ENCODE data around the gene MEGF11.
A peak's percentile ranks its signal among the peaks of the same experiment; 100 is the strongest.

Gene MEGF11

DNA sequence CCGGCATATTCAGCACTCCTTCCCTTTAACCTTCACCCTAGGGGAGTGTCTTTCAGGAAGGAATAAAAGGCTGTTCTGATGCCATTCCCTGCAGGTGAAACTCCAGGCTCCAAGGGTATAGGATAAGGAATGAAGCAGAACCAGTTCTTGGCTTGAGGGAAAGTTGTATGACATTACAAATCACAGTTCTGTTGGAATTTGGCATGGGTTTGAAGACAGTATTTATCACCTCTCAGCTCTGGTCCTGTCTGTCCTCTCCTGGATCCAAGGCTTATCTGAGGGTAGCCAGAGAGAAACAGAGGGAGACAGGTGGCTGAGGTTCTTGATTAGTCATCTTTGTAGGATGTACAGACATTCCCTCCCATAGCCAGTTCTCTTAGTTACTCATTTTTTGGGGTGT lies 347.2 kb downstream of the MEGF11 start:
- no peak overlapping the region for H3K9ac ChIP-seq (ENCODE audit: low read length)
- H3K36me3 ChIP-seq (replicated peaks; ENCODE audit: low read depth, low read length) = peaks cover 19% of the 10 kb centered on the region
- TF ChIP-seq EZH2phosphoT487 (IDR thresholded peaks at IDR 0.05; ENCODE audit: low read depth) = no peak
- TF ChIP-seq, protein P1, sequence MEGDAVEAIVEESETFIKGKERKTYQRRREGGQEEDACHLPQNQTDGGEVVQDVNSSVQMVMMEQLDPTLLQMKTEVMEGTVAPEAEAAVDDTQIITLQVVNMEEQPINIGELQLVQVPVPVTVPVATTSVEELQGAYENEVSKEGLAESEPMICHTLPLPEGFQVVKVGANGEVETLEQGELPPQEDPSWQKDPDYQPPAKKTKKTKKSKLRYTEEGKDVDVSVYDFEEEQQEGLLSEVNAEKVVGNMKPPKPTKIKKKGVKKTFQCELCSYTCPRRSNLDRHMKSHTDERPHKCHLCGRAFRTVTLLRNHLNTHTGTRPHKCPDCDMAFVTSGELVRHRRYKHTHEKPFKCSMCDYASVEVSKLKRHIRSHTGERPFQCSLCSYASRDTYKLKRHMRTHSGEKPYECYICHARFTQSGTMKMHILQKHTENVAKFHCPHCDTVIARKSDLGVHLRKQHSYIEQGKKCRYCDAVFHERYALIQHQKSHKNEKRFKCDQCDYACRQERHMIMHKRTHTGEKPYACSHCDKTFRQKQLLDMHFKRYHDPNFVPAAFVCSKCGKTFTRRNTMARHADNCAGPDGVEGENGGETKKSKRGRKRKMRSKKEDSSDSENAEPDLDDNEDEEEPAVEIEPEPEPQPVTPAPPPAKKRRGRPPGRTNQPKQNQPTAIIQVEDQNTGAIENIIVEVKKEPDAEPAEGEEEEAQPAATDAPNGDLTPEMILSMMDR (IDR thresholded peaks at IDR 0.05; ENCODE audit: low read depth, low read length) = no peak
- H3K4me2 ChIP-seq (ENCODE audit: low read length) = no peak overlapping the region
- peaks cover 31% of the 10 kb centered on the region for H3K4me1 ChIP-seq (ENCODE audit: low read length)
- H2AFZ ChIP-seq (ENCODE audit: low read depth, low read length) = no peak overlapping the region
- H3K27me3 ChIP-seq (ENCODE audit: low read depth, low read length) = no peaks in the 10 kb centered on the region
- H3K9me3 ChIP-seq (ENCODE audit: insufficient read depth, low read length) = no peaks in the 10 kb centered on the region
- H4K20me1 ChIP-seq (ENCODE audit: insufficient read depth, low read length) = peaks cover 14% of the 10 kb centered on the region; the same call in 1 of the 2 replicates
- H3K4me3 ChIP-seq (ENCODE audit: low read length) = no peak overlapping the region
- H3K79me2 ChIP-seq (ENCODE audit: low read length) = no peaks in the 10 kb centered on the region
- H3K27ac ChIP-seq (ENCODE audit: low read length) = no peak overlapping the region

DNA sequence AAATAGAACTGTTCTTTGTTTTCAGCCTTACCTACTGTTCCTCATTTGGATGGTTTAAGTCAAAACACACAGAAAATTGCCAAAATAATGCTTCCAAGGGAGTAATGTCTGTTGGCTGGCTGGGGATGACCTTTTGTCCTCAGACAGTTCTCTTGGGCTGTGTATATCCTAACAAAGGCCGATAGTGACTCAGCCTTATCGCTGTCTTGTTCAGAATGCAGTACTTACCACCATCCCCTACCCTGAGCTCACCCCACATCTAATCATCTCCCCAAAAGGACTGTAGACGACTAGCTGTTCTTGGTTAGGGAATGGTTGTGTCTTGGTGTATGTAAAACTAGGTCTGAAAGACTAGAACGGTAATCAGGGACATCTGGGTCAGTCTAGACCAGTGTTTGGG lies 349.2 kb downstream of the MEGF11 start:
- Histone ChIP-seq H3K79me2 (ENCODE audit: low read length) (no peaks in the 10 kb centered on the region), H3K27ac (ENCODE audit: low read length) (no peak overlapping the region), H3K4me3 (ENCODE audit: low read length) (no peak overlapping the region)

DNA sequence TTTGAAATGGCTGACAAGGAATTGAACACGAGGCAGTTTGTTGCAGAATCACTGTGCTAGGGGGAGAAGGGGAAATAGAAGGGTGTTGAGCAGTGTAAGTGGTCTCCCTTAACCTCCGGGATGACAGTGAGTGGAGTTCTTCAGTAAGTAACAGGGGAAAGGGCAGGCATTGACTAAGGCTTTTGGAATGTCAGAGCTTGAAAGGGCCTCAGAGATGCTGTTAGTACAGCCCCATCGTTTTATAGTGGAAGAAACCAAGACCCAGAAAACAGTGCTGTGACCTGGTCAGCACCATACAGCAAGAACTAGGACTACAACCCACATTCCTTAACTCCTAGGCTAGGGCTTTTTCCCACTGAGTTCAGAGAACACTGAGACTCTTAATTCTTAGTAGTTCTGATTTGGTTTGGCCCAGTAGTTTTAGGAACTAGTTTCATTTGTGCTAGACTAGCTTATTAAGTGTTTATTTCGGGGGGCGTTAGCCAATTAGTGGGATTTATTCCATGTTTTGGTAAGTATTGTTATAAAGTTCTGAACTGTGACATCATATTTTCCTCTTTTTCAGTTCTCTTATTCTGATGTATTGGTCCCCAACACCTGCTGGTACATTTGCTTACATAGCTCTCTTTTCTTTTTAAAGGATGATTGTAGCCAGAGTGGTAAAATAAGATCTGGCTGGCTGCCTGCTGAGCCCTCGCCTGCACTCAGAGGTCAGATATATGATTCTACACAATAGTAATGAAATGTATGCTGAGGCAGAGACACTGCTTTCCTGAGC lies 350.1 kb downstream of the MEGF11 start:
- Histone ChIP-seq H3K27ac (ENCODE audit: low read length) (0 out of 2 replicates have a peak overlapping the region, but pooled peaks have one; percentile 1), H3K36me3 (replicated peaks; ENCODE audit: low read depth, low read length) (peaks cover 25% of the 10 kb centered on the region)

More for the DNA sequence above, 349.2 kb downstream of the MEGF11 start:
- Histone ChIP-seq H3K4me1 (ENCODE audit: low read length) (peaks cover 32% of the 10 kb centered on the region), H3K36me3 (replicated peaks; ENCODE audit: low read depth, low read length) (peaks cover 22% of the 10 kb centered on the region), H3K4me2 (ENCODE audit: low read length) (peak overlapping the region; percentile 35; the same call in 1 of the 2 replicates), H4K20me1 (ENCODE audit: insufficient read depth, low read length) (peaks cover 7% of the 10 kb centered on the region; the same call in 1 of the 2 replicates), H3K27me3 (ENCODE audit: low read depth, low read length) (no peaks in the 10 kb centered on the region), H3K9me3 (ENCODE audit: insufficient read depth, low read length) (no peaks in the 10 kb centered on the region), H3K9ac (ENCODE audit: low read length) (no peak overlapping the region), H2AFZ (ENCODE audit: low read depth, low read length) (no peak overlapping the region)
- TF ChIP-seq, protein P1 (IDR thresholded peaks at IDR 0.05; ENCODE audit: low read depth, low read length) = no peak
- TF ChIP-seq EZH2phosphoT487 (IDR thresholded peaks at IDR 0.05; ENCODE audit: low read depth) = no peak

DNA sequence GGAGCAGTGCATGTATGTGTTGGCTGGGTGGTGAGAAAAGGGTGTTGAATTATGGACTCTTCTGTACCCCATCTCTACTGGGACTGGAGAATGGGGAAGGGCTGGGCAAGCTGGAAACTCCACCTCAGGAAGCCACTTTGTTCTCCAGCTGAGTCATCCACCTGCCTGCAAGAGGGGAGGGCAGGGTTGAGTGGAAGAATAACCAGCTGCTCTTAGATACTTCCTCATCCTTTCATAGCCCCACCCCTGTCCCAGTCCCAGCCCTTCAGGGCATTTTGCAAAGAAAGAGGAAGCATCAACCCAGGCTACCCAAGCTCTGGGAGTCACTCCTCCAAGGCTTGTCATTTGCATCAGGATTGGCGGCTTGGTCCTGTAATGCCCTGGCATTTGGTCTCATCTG lies 351.2 kb downstream of the MEGF11 start:
- peaks cover 25% of the 10 kb centered on the region for H3K36me3 ChIP-seq (replicated peaks; ENCODE audit: low read depth, low read length)
- peaks cover 32% of the 10 kb centered on the region for H3K4me1 ChIP-seq (ENCODE audit: low read length)
- no peak overlapping the region for H3K4me3 ChIP-seq (ENCODE audit: low read length)
- H3K9me3 ChIP-seq (ENCODE audit: insufficient read depth, low read length) = no peaks in the 10 kb centered on the region
- H3K4me2 ChIP-seq (ENCODE audit: low read length) = peak overlapping the region; percentile 34
- no peak overlapping the region for H3K9ac ChIP-seq (ENCODE audit: low read length)
- no peak overlapping the region for H2AFZ ChIP-seq (ENCODE audit: low read depth, low read length)
- peaks cover 7% of the 10 kb centered on the region; the same call in 1 of the 2 replicates for H4K20me1 ChIP-seq (ENCODE audit: insufficient read depth, low read length)
- peak overlapping the region; percentile 23 for H3K27ac ChIP-seq (ENCODE audit: low read length)
- H3K27me3 ChIP-seq (ENCODE audit: low read depth, low read length) = no peaks in the 10 kb centered on the region
- TF ChIP-seq, protein P1 (IDR thresholded peaks at IDR 0.05; ENCODE audit: low read depth, low read length) = no peak
- no peak for TF ChIP-seq EZH2phosphoT487 (IDR thresholded peaks at IDR 0.05; ENCODE audit: low read depth)
- H3K79me2 ChIP-seq (ENCODE audit: low read length) = no peaks in the 10 kb centered on the region

More for the DNA sequence above, 350.1 kb downstream of the MEGF11 start:
- peaks cover 7% of the 10 kb centered on the region; the same call in 1 of the 2 replicates for H4K20me1 ChIP-seq (ENCODE audit: insufficient read depth, low read length)
- TF ChIP-seq, protein P1 (IDR thresholded peaks at IDR 0.05; ENCODE audit: low read depth, low read length) = no peak
- TF ChIP-seq EZH2phosphoT487 (IDR thresholded peaks at IDR 0.05; ENCODE audit: low read depth) = no peak
- H3K4me3 ChIP-seq (ENCODE audit: low read length) = no peak overlapping the region
- no peak overlapping the region for H3K9ac ChIP-seq (ENCODE audit: low read length)
- H3K4me1 ChIP-seq (ENCODE audit: low read length) = peaks cover 32% of the 10 kb centered on the region
- no peaks in the 10 kb centered on the region for H3K79me2 ChIP-seq (ENCODE audit: low read length)
- no peak overlapping the region for H2AFZ ChIP-seq (ENCODE audit: low read depth, low read length)
- H3K9me3 ChIP-seq (ENCODE audit: insufficient read depth, low read length) = no peaks in the 10 kb centered on the region
- peak overlapping the region; percentile 35 for H3K4me2 ChIP-seq (ENCODE audit: low read length)
- H3K27me3 ChIP-seq (ENCODE audit: low read depth, low read length) = no peaks in the 10 kb centered on the region

Measured in OCI-LY3 (cell line).